GM19023 (cell line): ENCODE measurements around the gene SLC22A31.
"Not testable (repeated sequence)": the region's sequence is repeated elsewhere in the genome, so short reads cannot be mapped to it uniquely, and the experiment has no call there.

Experiments used
- ATAC-seq: cut with Tn5 transposase; IDR thresholded peaks from one replicate; pipeline ENCODE4 v1.9.1; 2021; ENCODE audit warnings: mild to moderate bottlenecking, moderate library complexity; ENCODE audit not compliant: unreplicated experiment

Gene SLC22A31

DNA sequence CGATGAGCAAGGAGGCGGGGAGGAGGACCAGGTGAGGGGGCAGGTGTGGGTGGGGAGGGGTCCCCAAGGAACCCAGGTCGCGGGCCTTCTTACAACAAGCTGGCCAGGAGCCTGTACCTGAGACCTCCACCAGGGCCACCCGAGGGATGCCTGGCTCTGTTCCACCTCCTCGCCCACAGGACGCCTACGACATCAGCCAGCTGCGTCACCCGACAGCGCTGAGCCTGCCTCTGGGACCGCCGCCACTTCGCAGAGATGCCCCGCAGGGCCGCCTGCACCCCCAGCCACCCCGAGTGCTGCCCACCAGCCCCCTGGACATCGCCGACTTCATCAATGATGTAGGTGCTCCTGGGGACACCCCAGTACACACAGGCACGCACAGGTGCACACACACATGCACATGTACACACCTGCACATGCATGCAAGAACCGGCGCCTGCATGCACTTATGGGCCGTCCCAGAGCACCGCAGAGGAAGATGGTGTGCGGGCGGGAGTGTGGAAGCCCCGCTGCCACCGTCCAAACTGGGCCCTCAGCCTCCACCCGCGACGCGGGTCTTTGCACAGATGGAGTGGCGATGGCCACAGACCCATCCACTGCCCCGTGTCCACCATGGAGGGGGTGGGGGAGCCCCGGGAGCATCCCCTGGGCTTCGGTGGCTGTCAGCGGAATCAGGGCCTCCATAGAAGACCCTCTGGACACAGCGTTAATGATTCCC is 6.6 kb downstream of the SLC22A31 start:
- ATAC-seq = no peak

- no peak for ATAC-seq
Observed at GRCh38 chr16:89192956-89193575, 7.3 kb downstream of the SLC22A31 start.

GRCh38 chr16:89192186-89192955 is 8.0 kb downstream of the SLC22A31 start:
- ATAC-seq = not testable (repeated sequence)

GRCh38 chr16:89191901-89192185 is 8.5 kb downstream of the SLC22A31 start:
- no peak for ATAC-seq

GRCh38 chr16:89191033-89191900 is 9.1 kb downstream of the SLC22A31 start:
- no peak for ATAC-seq

DNA sequence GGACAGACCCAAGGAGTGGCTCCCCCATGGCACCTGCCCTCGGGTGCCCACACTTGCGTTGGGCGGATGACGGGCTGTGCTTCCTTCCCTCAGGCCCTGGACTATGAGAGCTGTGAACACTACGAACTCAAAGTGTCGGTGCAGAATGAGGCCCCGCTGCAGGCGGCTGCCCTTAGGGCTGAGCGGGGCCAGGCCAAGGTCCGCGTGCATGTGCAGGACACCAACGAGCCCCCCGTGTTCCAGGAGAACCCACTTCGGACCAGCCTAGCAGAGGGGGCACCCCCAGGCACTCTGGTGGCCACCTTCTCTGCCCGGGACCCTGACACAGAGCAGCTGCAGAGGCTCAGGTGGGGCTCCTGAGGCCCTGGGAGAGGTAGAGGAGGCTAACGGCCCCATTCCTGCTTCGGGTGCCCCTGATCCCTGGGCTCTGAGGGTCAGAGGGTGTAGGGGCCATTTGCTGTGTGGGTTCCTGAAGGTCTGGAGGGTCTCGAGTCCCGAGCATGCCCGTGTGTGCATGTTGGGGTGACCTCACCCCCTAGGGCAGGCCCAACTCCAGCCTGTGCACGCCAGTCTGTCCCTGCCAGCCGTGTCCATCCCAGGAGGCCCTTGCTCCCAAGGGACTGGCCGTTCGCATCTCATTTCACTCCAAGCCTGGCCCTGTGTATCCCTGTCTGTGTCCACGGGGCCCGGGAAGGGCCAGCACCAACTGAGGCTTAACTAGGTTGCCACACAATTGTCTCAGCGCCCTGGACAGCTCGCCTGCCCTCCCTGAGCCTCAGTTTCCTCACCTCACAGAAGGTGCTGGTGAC is 10.0 kb downstream of the SLC22A31 start:
- no peak for ATAC-seq

DNA sequence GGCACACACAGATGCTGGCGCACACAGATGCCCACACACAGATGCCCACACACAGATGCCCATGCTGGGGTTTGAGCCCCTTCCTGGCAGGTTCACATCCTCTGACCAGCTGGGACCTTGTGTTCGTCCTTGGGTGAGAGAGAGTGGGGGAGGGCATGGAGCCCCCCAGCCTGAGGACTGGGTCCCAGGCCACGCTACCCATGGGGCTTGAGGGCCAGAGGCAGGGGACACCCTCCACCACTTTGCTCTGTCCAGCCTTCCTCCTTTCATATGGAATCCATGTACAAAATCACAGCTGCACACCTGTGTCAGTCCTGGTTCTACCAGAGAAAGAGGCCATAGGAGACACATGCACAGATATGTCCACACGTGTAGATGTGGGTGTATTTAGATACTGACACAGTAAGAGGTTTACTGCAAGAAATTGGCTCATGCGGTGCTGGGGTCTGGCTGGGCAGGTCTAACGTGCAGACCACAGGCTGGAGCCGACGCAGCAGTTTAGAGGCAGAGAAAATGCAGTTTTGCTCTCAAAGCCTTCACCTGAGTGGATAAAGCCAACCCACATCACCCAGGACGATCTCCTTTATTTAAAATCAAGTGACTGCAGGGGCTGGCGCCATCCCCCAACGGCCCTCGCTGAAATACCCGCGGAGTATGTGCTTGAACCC is 10.8 kb downstream of the SLC22A31 start:
- ATAC-seq = no peak

- ATAC-seq = not testable (repeated sequence)
Observed at GRCh38 chr16:89188471-89189357, 11.6 kb downstream of the SLC22A31 start.

DNA sequence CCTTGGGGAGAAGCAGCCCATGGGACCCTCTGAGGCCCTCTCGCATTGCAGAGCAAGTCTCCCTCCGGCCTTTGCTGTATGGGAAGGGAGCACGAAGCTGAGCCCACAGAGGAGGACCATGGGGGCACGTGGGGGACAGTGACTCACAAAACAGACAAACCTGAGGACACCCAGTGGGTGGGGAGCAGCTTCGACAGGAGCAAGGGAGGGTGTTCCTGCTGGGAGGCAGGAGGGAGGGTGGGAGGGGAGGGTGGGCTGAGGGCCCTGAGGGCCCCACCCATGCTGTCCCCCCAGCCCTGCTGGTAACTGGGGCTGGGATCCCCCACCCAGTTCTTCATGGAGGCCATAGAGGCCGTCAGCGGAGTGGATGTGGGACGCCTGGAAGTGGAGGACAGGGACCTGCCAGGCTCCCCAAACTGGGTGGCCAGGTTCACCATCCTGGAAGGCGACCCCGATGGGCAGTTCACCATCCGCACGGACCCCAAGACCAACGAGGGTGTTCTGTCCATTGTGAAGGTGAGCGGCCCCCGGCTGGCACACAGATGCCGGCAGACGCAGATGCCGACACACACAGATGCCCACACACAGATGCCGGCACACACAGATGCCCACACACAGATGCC is 12.5 kb downstream of the SLC22A31 start:
- no peak for ATAC-seq

GRCh38 chr16:89187032-89187769 is 13.1 kb downstream of the SLC22A31 start:
- ATAC-seq = no peak

DNA sequence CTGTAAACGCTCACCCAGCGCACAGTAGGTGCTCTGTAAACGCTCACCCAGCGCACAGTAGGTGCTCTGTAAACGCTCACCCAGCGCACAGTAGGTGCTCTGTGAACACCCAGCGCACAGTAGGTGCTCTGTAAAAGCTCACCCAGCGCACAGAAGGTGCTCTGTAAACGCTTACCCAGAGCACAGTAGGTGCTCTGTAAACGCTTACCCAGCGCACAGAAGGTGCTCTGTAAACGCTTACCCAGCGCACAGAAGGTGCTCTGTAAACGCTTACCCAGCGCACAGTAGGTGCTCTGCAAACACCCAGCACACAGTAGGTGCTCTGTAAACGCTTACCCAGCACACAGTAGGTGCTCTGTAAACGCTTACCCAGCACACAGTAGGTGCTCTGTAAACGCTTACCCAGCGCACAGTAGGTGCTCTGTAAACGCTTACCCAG is 13.7 kb downstream of the SLC22A31 start:
- not testable (repeated sequence) for ATAC-seq

DNA sequence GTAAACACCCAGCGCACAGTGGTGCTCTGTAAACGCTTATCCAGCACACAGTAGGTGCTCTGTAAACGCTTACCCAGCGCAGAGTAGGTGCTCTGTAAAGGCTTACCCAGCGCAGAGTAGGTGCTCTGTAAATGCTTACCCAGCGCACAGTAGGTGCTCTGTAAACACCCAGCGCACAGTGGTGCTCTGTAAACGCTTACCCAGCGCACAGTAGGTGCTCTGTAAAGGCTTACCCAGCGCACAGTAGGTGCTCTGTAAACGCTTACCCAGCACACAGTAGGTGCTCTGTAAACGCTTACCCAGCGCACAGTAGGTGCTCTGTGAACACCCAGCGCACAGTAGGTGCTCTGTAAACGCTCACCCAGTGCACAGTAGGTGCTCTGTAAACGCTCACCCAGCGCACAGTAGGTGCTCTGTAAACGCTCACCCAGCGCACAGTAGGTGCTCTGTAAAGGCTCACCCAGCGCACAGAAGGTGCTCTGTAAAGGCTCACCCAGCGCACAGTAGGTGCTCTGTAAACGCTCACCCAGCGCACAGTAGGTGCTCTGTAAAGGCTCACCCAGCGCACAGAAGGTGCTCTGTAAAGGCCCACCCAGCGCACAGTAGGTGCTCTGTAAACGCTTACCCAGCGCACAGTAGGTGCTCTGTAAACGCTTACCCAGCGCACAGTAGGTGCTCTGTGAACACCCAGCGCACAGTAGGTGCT is 14.3 kb downstream of the SLC22A31 start:
- not testable (repeated sequence) for ATAC-seq

DNA sequence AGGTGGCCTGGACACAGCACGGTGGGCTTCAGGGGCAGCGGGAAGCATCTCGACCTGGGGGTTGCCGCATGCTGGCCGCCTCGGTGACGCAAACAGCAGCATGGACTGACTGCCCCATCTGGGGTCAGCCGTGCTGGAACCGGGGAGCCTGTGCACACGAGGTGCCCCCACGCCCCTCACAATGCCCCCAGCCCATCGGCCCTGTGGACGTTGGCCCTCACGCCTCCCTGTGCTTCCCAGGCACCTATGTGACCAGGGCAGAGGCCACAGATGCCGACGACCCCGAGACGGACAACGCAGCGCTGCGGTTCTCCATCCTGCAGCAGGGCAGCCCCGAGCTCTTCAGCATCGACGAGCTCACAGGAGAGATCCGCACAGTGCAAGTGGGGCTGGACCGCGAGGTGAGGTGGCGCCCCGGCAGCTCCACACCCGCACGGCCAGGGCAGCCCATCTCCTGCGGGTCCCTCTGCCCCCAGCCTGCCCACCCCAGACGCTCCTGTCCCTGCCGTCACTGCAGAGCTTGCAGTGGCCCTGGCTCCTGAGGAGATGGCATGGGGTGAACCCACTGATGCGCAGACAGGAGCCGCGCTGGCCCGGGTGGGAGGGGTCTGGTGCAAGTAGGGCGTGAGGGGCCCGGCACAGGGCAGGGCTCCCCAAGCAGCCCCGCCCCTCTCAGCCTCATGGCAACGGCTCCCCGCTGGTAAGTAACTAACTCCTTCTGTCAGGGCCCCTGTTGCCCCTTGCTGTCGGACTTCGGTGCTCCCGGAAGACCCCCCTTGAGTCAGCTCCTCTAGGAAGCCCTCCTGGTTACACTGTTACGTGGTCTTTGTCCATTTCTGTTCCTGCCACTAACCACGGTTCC is 15.2 kb downstream of the SLC22A31 start:
- no peak for ATAC-seq

DNA sequence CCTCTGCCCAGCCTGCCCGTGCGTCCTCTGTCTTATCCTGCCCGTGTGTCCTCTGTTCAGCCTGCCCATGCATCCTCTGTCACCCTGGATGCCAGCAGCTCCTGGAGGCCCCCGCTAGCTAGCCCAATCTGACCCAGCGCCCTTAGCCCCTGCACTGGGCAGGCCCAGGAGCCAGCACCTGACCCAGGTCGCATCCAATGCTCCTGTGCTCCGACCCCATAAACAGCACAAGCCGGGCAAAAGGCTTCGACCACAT is 15.7 kb downstream of the SLC22A31 start:
- no peak for ATAC-seq

DNA sequence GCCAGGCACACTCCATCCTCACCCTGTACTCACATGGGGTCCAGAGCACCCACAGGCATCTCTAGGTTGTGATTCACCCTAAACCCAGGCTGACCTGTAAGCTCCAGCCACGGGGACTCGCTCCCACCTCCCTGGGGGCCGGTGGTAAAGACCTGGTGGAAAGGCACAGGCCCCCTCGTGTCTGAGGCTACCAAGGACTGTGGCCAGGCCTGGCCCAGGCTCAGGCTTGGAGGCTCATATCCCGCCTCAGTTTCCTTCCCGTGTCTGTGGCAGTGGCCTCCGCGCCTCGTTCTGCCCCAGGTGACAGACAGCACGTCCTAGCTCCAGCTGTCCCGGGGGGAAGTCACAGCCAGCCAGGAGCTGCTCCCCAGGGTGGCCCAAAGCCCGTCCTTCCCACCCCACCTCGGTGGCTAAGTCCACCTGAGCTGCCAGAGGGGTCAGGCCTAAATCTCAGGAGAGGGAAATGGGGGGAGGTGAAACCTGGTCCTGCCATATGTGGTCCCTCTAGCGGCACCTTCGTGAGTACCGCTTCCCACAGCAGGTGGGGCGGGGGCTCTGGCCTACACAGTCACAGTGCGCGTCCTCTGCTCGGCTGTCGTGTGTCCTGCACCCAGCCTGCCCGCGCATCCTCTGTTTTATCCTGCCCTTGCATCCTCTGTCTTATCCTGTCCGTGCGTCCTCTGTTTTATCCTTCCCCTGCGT is 16.2 kb downstream of the SLC22A31 start:
- ATAC-seq = no peak

DNA sequence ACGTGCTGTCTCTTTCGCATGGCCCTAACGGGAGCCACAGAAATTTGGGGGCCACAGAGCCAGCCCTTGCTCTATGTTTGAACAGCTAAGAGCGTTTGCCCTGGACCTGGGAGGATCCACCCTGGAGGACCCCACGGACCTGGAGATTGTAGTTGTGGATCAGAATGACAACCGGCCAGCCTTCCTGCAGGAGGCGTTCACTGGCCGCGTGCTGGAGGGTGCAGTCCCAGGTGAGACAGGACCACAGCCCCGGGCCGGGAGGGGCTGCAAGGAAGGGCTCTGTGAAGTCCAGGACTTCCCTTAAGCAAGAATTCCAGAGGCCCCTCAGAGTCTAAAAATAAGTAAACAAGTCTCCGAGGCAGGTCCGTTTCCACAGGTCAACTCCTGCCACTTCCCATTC is 16.9 kb downstream of the SLC22A31 start:
- no peak for ATAC-seq
